Fibroblast of skin of scalp (primary cell): ENCODE results near the gene RGS12.

ENCODE experiments used
- DNase-seq: peaks from one replicate; pipeline ENCODE4 v3.0.0-alpha.2; 2013

The RGS12 gene

GRCh38 chr4:3336382-3337356, 43.8 kb downstream of the RGS12 start:
- DNase-seq: no peak

- no peak for DNase-seq
Observed at GRCh38 chr4:3337357-3337732, 44.5 kb downstream of the RGS12 start.

GRCh38 chr4:3337811-3338210, 45.0 kb downstream of the RGS12 start:
- no peak for DNase-seq

- no peak for DNase-seq
Observed at GRCh38 chr4:3338321-3338838, 45.6 kb downstream of the RGS12 start.

- DNase-seq: no peak
Observed at GRCh38 chr4:3338976-3339531, 46.2 kb downstream of the RGS12 start.

GRCh38 chr4:3339577-3339976, 46.8 kb downstream of the RGS12 start:
- DNase-seq: no peak

- DNase-seq: no peak
Observed at GRCh38 chr4:3340038-3340699, 47.3 kb downstream of the RGS12 start.

GRCh38 chr4:3340700-3341083, 47.9 kb downstream of the RGS12 start:
- no peak for DNase-seq

GRCh38 chr4:3341760-3342159, 48.9 kb downstream of the RGS12 start:
- DNase-seq: no peak

- peak; percentile 66 for DNase-seq
Observed at GRCh38 chr4:3342182-3342854, 49.5 kb downstream of the RGS12 start.
